GM06990 (cell line): ENCODE results near the gene FAM13C.

Source experiments
- DNase-seq: peaks from one replicate; pipeline ENCODE4 v3.0.0-alpha.2; 2011; ENCODE audit not compliant: insufficient read length; ENCODE audit errors: extremely low read depth
- H3K27me3 ChIP-seq: replicated peaks from 2 replicates; pipeline ENCODE4 v1.6.0; 2011; ENCODE audit warnings: low read length; ENCODE audit not compliant: control insufficient read depth, insufficient read depth
- H3K36me3 ChIP-seq: 2 replicates; pipeline ENCODE4 v1.5.1; 2011; ENCODE audit warnings: low read length; ENCODE audit not compliant: control insufficient read depth, insufficient read depth
- H3K4me3 ChIP-seq: replicated peaks from 2 replicates; pipeline ENCODE4 v1.5.1; 2011; ENCODE audit warnings: low read depth, mild to moderate bottlenecking, control low read depth, low read length
- CTCF ChIP-seq: IDR thresholded peaks from 2 replicates; pipeline ENCODE4 v1.5.1; 2011; ENCODE audit warnings: low read length, control low read depth, mild to moderate bottlenecking, inconsistent platforms; ENCODE audit not compliant: insufficient read depth, poor library complexity, severe bottlenecking

The FAM13C gene

GRCh38 chr10:59335497-59335896 lies 26.9 kb downstream of the FAM13C start:
- Histone ChIP-seq H3K36me3 (no peaks in the 10 kb centered on the region), H3K27me3 (no peaks in the 10 kb centered on the region), H3K4me3 (no peak overlapping the region)
- TF ChIP-seq CTCF: no peak
- no peak for DNase-seq

DNA sequence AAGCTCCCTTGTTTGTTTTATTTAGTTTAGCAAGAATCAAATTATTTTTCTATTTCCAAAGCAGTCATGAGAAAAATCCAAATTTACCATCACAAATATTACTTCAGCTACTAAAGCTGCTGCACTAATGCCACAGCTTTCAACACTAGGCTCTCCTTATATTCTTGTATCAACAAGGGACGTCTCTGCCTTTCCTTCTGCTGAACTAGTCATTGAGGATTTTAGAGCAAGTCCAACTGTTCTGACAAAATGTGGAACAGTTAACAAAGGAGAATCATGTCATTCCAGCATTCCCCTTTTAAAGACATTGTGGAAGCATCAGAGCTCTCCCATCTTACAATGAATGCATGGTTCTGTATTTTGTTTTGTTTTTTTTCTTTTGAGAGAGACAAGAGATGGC lies 28.6 kb downstream of the FAM13C start:
- no peak for DNase-seq
- TF ChIP-seq CTCF: no peak
- Histone ChIP-seq H3K36me3 (no peaks in the 10 kb centered on the region), H3K4me3 (no peak overlapping the region), H3K27me3 (no peaks in the 10 kb centered on the region)

DNA sequence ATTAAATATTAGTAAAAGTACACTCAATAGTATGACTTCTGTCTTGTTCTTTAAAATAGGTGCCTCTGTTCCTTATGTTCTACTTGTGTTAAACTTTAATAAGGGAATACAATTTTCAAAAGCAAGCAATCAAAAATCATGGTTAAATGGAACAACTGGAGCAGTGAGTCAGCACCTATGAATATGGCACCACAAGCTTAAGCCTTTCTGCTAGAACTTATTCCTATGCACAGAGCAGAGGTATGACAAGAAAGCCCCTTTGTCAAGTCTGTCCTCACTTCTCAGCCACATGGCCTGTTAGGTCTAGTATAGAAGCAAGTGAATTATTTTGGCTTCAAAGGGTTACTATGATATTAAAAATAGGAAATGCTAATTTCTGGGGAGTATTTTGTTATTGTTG lies 29.8 kb downstream of the FAM13C start:
- H3K4me3 ChIP-seq: no peak overlapping the region
- TF ChIP-seq CTCF: no peak
- no peaks in the 10 kb centered on the region for H3K27me3 ChIP-seq
- DNase-seq: no peak
- H3K36me3 ChIP-seq: no peaks in the 10 kb centered on the region

DNA sequence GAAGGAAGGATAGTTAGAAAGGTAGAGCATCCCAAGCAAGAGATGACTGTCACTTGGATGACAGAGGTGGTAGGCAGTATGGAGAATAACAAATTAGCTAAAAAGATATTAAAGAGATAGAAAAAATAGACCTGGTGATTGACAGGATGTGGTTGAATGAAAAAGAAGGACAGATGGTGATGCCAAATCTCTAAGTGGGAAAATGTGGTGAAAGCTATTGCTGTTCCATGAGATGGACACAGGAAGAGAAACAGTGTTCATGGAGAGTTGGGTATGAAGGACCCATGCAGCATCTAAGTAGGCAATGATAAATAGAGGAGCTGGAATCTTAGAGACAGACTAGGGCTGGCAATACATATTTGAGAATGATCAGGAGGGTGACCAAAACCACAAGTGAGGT lies 30.7 kb downstream of the FAM13C start:
- Histone ChIP-seq H3K27me3 (no peaks in the 10 kb centered on the region), H3K36me3 (no peaks in the 10 kb centered on the region), H3K4me3 (no peak overlapping the region)
- DNase-seq: no peak
- TF ChIP-seq CTCF: no peak

DNA sequence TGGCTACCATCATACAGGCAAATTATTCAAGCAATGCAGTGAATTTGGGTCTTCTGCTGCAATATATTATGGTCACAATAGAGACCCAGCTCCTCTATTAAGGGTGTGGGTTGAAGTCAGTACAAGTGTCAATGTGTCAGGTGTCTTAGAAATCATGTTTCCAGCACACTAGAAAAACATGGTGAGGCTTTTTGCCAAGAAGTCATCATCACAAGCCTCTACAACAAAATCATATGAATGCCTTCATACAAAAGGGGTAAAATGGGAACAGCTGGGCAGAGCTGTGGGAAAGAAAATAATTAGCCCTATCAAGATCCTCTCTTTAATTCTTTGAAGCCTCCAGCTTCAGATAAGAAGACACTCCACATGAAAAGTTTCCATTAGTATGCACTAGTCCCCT lies 37.2 kb downstream of the FAM13C start:
- Histone ChIP-seq H3K27me3 (no peaks in the 10 kb centered on the region; the same call in 1 of the 2 replicates), H3K36me3 (no peaks in the 10 kb centered on the region)

More for the DNA sequence above, 37.2 kb downstream of the FAM13C start:
- no peak overlapping the region for H3K4me3 ChIP-seq
- TF ChIP-seq CTCF: no peak
- DNase-seq: no peak
